ENCODE results near the gene UGGT1. TPM values are rescaled to one million over a fixed set of nuclear protein-coding genes. Genes with fewer than 3 reads are reported as not detected.
A peak's percentile ranks its signal among the peaks of the same experiment; 100 is the strongest.
"Not testable (repeated sequence)": the region's sequence is repeated elsewhere in the genome, so short reads cannot be mapped to it uniquely, and the experiment has no call there.

UGGT1 gene
- polyA plus RNA-seq, 3 donors from 2014 or later: 10.9 to 32.4 (median 11.2) TPM

DNA sequence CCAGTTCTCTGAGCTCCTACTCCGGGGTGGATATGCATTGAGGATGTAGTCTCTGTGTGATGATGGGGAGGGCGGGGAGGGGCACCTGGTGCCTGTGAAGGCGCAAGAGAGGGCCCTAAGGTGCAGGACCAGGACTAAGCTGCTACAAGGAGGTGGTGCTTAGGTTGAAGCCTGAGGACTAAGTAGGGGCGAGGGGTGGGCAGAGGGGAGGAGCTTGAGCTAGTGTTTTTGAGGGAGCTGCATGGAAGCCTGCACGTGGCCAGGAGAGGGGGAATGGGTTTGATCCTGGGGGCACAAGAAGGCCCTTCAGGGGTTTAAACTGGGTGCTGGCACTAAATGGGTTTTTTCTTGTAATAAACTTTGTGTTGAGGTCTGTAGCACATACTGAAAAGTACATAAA is 105.0 kb downstream of the UGGT1 start:
- Mint-ChIP-seq H3K27me3 (ENCODE audit: low read depth in 3 of 3) (peaks cover 0 to 2% (median 0%) of the 10 kb centered on the region in 3 donors), H3K9me3 (no peaks in the 10 kb centered on the region), H3K27ac (peak overlapping the region in 3 of 6 donors; percentile 9 to 75 (median 66)), H3K36me3 (peaks cover 4 to 15% (median 13%) of the 10 kb centered on the region in 3 donors), H3K4me1 (peaks cover 8 to 20% of the 10 kb centered on the region in 2 donors), H3K4me3 (no peak overlapping the region)
- DNase-seq: no peak

DNA sequence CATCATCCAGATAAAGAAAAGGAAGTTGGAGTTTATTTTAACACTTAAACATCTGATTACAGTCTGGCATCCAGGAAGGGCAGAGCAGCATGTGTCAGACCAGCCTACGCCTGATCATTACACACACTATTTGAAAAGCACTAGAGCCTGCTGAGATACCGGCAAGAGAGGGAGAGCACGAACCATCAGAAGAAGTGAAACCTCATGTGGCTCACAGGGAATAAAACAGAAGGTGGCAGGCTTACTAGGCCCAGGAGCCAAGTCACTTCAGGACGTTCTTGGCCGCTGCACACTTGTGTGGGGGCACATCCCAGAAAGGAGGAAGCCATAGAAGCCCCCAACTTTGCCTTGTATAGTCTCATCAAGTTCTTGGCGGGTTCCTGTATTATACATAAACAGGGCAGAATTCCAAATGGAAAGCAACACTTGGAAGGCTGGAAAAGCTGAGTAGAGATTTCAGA is 105.5 kb downstream of the UGGT1 start:
- Mint-ChIP-seq H3K27me3 (ENCODE audit: low read depth in 3 of 3) (peaks cover 0 to 2% (median 0%) of the 10 kb centered on the region in 3 donors), H3K4me1 (peaks cover 8 to 20% of the 10 kb centered on the region in 2 donors), H3K4me3 (no peak overlapping the region), H3K36me3 (peaks cover 4 to 12% (median 9%) of the 10 kb centered on the region in 3 donors), H3K27ac (peak overlapping the region in 5 of 6 donors; percentile 66 to 75 (median 73)), H3K9me3 (no peaks in the 10 kb centered on the region)
- DNase-seq: no peak

DNA sequence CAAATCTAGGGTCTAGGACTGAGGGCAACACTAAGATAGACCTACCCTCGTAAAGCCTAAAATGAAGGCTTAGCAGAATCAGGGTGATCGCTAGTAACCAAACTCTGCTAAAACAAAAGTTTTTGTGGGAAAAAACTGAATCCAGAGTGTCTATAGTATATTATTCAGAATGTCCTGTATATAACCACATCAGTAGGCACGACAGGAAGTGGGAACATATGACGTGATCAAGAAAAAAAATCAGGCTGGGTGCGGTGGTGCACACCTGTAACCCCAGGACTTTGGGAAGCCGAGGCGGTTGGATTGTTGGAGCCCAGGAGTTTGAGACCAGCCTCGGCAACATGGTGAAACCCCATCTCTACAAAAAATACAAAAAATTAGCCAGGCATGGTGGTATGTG is 106.1 kb downstream of the UGGT1 start:
- no peak overlapping the region for H3K4me3 Mint-ChIP-seq

DNA sequence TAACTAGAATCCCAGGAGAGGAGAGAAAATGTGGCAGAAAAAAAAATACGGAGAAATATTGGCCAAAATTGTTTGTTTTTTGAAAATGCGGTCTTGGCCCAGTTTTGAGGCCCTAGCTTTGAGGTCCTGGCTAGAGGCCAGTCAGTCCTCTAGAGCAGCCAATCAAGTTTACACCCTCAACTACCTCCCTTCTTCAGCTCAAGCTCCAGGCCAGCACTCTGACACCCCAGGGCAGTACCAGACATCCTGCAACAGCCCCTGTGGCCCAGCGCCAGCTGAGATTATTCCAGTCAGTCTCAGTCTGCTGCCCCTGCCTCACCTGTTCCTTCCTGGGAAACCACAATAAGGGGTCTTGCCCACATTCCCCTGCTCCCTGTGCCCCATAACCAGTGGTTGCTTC is 107.7 kb downstream of the UGGT1 start:
- H3K4me3 Mint-ChIP-seq: no peak overlapping the region
- H3K4me1 Mint-ChIP-seq: peaks cover 8 to 20% of the 10 kb centered on the region in 2 donors
- peaks cover 0 to 2% (median 0%) of the 10 kb centered on the region in 3 donors for H3K27me3 Mint-ChIP-seq (ENCODE audit: low read depth in 3 of 3)
- H3K36me3 Mint-ChIP-seq: no peaks in the 10 kb centered on the region
- no peaks in the 10 kb centered on the region for H3K9me3 Mint-ChIP-seq
- H3K27ac Mint-ChIP-seq: peak overlapping the region in 1 of 6 donors; percentile 54
- DNase-seq: no peak

More for the DNA sequence above, 106.1 kb downstream of the UGGT1 start:
- H3K9me3 Mint-ChIP-seq: no peaks in the 10 kb centered on the region
- peaks cover 4 to 8% (median 6%) of the 10 kb centered on the region in 3 donors for H3K36me3 Mint-ChIP-seq
- DNase-seq: no peak
- peaks cover 0 to 2% (median 0%) of the 10 kb centered on the region in 3 donors for H3K27me3 Mint-ChIP-seq (ENCODE audit: low read depth in 3 of 3)
- peak overlapping the region in 2 of 6 donors; percentile 58 to 75 for H3K27ac Mint-ChIP-seq
- peaks cover 8 to 20% of the 10 kb centered on the region in 2 donors for H3K4me1 Mint-ChIP-seq

DNA sequence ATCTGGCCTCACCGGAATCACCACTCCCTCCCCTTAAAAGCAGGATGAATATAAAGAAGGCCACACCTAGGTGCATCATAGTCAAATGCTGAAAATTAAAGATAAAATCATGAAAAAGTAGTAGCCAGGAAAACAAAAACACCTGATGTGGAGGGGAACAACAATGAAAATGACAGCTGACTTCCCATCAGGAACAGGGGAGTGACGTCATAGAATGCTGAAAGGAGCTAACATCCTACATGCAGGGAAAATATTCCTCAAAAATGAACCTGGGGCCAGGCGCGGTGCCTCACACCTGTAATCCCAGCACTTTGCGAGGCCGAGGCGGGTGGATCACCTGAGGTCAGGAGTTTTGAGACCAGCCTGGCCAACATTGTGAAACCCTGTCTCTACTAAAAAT is 108.1 kb downstream of the UGGT1 start:
- Mint-ChIP-seq H3K27me3 (ENCODE audit: low read depth in 3 of 3) (peaks cover 0 to 2% (median 0%) of the 10 kb centered on the region in 3 donors), H3K27ac (no peak overlapping the region), H3K36me3 (no peaks in the 10 kb centered on the region), H3K9me3 (no peaks in the 10 kb centered on the region), H3K4me3 (no peak overlapping the region), H3K4me1 (peaks cover 8 to 20% of the 10 kb centered on the region in 2 donors)
- DNase-seq: no peak

DNA sequence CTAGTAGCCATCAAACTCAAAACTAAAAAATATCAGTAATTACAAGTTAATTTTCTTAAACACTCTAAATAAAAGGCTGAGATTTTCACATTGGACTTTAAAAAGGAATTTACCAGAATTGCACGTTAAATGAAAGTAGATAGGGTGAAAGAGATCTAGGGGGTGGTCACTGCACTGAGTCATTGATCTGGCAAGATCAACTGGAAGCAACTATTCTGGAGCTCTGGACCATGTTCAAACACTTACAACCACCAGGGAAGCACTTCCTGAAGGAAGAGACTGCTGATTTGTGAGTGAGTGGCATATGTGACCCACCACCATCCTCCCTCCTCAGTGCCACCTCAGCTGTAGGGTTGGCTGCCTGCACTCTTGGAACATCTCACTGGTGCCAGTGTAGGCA is 111.8 kb downstream of the UGGT1 start:
- Mint-ChIP-seq H3K27me3 (ENCODE audit: low read depth in 3 of 3) (no peaks in the 10 kb centered on the region), H3K4me1 (no peaks in the 10 kb centered on the region), H3K27ac (no peak overlapping the region), H3K9me3 (no peaks in the 10 kb centered on the region), H3K4me3 (no peak overlapping the region), H3K36me3 (peaks cover 0 to 4% (median 0%) of the 10 kb centered on the region in 3 donors)
- DNase-seq: no peak

- Mint-ChIP-seq H3K4me3 (no peak overlapping the region), H3K4me1 (no peaks in the 10 kb centered on the region), H3K27me3 (ENCODE audit: low read depth in 3 of 3) (peaks cover 0 to 4% (median 0%) of the 10 kb centered on the region in 3 donors), H3K36me3 (peaks cover 0 to 4% (median 0%) of the 10 kb centered on the region in 3 donors), H3K27ac (no peak overlapping the region), H3K9me3 (no peaks in the 10 kb centered on the region)
- no peak for DNase-seq
These were observed 115.2 kb downstream of the UGGT1 start for GRCh38 chr2:128206245-128206644.

- Mint-ChIP-seq H3K9me3 (no peaks in the 10 kb centered on the region), H3K27ac (no peak overlapping the region), H3K4me1 (no peaks in the 10 kb centered on the region), H3K4me3 (no peak overlapping the region), H3K27me3 (ENCODE audit: low read depth in 3 of 3) (peaks cover 0 to 4% (median 0%) of the 10 kb centered on the region in 3 donors), H3K36me3 (peaks cover 0 to 4% (median 0%) of the 10 kb centered on the region in 3 donors)
- no peak for DNase-seq
These were observed 117.0 kb downstream of the UGGT1 start for GRCh38 chr2:128208023-128208422.

- not testable (repeated sequence) for H3K9me3 Mint-ChIP-seq; H3K27me3 Mint-ChIP-seq (ENCODE audit: low read depth in 3 of 3); H3K4me3 Mint-ChIP-seq; H3K36me3 Mint-ChIP-seq; H3K27ac Mint-ChIP-seq; DNase-seq; H3K4me1 Mint-ChIP-seq
These were observed 117.8 kb downstream of the UGGT1 start for GRCh38 chr2:128208631-128209324.

DNA sequence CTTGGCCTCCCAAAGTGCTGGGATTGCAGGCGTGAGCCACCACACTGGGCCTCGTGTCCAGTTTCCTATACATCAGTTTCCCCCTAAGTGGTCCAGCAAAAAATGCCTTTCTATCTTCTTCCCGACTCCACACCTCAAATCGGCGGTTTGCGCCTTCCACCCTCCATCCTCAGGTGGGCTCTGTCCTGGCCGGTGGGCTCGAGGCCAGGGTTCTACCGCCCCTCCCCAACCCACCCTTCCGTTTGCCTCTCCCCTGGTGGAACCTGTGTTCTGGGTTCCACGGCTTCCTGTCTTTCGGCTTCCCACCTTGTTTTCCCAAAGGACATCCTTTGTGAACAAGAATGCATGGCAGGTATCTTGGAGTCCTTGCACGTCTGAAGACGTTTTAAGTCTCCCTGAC is 123.3 kb downstream of the UGGT1 start:
- no peak for DNase-seq
- Mint-ChIP-seq H3K36me3 (no peaks in the 10 kb centered on the region), H3K4me1 (no peaks in the 10 kb centered on the region), H3K27ac (no peak overlapping the region), H3K27me3 (ENCODE audit: low read depth in 3 of 3) (peaks cover 0 to 4% (median 2%) of the 10 kb centered on the region in 3 donors), H3K9me3 (no peaks in the 10 kb centered on the region), H3K4me3 (no peak overlapping the region)

GRCh38 chr2:128214866-128215460 is 124.0 kb downstream of the UGGT1 start:
- no peaks in the 10 kb centered on the region for H3K9me3 Mint-ChIP-seq
- no peak overlapping the region for H3K4me3 Mint-ChIP-seq
- H3K4me1 Mint-ChIP-seq: no peaks in the 10 kb centered on the region
- H3K36me3 Mint-ChIP-seq: no peaks in the 10 kb centered on the region
- no peak overlapping the region for H3K27ac Mint-ChIP-seq
- DNase-seq: no peak
- peaks cover 0 to 4% (median 2%) of the 10 kb centered on the region in 3 donors for H3K27me3 Mint-ChIP-seq (ENCODE audit: low read depth in 3 of 3)

GRCh38 chr2:128215897-128216642 is 125.1 kb downstream of the UGGT1 start:
- Mint-ChIP-seq H3K36me3 (no peaks in the 10 kb centered on the region), H3K27me3 (ENCODE audit: low read depth in 3 of 3) (peaks cover 0 to 2% (median 0%) of the 10 kb centered on the region in 3 donors), H3K4me1 (no peaks in the 10 kb centered on the region), H3K9me3 (no peaks in the 10 kb centered on the region), H3K4me3 (no peak overlapping the region), H3K27ac (no peak overlapping the region)
- DNase-seq: no peak

DNA sequence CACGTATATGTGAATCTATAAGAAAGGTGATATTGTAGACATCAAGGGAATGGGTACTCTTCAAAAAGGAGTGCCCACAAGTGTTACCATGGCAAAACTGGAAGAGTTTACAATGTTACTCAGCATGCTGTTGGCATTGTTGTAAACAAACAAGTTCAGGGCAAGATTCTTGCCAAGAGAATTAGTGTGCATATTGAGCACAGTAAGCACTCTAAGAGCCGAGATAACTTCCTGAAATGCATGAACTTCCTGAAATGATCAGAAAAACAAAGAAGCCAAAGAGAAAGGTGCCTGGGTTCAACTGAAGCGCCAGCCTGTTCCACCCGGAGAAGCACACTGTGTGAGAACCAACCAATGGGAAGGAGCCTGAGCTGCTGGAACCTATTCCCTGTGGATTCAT is 126.7 kb downstream of the UGGT1 start:
- DNase-seq: no peak
- Mint-ChIP-seq H3K27me3 (ENCODE audit: low read depth in 3 of 3) (peaks cover 0 to 5% (median 2%) of the 10 kb centered on the region in 3 donors), H3K9me3 (no peaks in the 10 kb centered on the region), H3K27ac (no peak overlapping the region), H3K4me1 (no peaks in the 10 kb centered on the region), H3K36me3 (no peaks in the 10 kb centered on the region), H3K4me3 (no peak overlapping the region)

GRCh38 chr2:128219891-128220290 is 128.9 kb downstream of the UGGT1 start:
- H3K27me3 Mint-ChIP-seq (ENCODE audit: low read depth in 3 of 3): peaks cover 0 to 6% (median 2%) of the 10 kb centered on the region in 3 donors
- no peaks in the 10 kb centered on the region for H3K36me3 Mint-ChIP-seq
- H3K4me3 Mint-ChIP-seq: no peak overlapping the region
- DNase-seq: no peak
- no peak overlapping the region for H3K27ac Mint-ChIP-seq
- H3K4me1 Mint-ChIP-seq: no peaks in the 10 kb centered on the region
- no peaks in the 10 kb centered on the region for H3K9me3 Mint-ChIP-seq

Data from immature natural killer cell (primary cell).